Mucosa of rectum (tissue), 2 donors: ENCODE results near the gene SPTLC2.

ENCODE experiments used
- H3K27ac ChIP-seq, 2 donors: one replicate each; pipeline ENCODE4 v1.7.0; 2013; ENCODE audit warnings: inconsistent platforms in 2 of 2, low read depth in 2 of 2, low read length in 2 of 2
- H3K27me3 ChIP-seq, 2 donors: one replicate each; pipeline ENCODE4 v1.7.0; 2013; ENCODE audit warnings: low read length in 2 of 2; ENCODE audit not compliant: control insufficient read depth in 2 of 2, insufficient read depth in 2 of 2
- H3K36me3 ChIP-seq, 2 donors: one replicate each; pipeline ENCODE4 v1.7.0; 2013; ENCODE audit warnings: low read length in 2 of 2; ENCODE audit not compliant: control insufficient read depth in 2 of 2, insufficient read depth in 2 of 2
- H3K4me1 ChIP-seq, 2 donors: one replicate each; pipeline ENCODE4 v1.7.0; 2013; ENCODE audit warnings: low read length in 2 of 2, mild to moderate bottlenecking in 1 of 2; ENCODE audit not compliant: control insufficient read depth in 2 of 2, insufficient read depth in 2 of 2
- H3K4me3 ChIP-seq, 2 donors: one replicate each; pipeline ENCODE4 v1.7.0; 2013; ENCODE audit warnings: low read length in 2 of 2
- H3K9ac ChIP-seq, 2 donors: one replicate each; pipeline ENCODE4 v1.7.0; 2013; ENCODE audit warnings: low read length in 2 of 2, low read depth in 1 of 2, mild to moderate bottlenecking in 1 of 2
- H3K9me3 ChIP-seq, 2 donors: one replicate each; pipeline ENCODE4 v1.7.0; 2013; ENCODE audit warnings: low read length in 2 of 2; ENCODE audit not compliant: control insufficient read depth in 2 of 2
- donor health status: healthy.
- donor health status: Normal muscosa, but diverticular disease.

Gene SPTLC2

DNA sequence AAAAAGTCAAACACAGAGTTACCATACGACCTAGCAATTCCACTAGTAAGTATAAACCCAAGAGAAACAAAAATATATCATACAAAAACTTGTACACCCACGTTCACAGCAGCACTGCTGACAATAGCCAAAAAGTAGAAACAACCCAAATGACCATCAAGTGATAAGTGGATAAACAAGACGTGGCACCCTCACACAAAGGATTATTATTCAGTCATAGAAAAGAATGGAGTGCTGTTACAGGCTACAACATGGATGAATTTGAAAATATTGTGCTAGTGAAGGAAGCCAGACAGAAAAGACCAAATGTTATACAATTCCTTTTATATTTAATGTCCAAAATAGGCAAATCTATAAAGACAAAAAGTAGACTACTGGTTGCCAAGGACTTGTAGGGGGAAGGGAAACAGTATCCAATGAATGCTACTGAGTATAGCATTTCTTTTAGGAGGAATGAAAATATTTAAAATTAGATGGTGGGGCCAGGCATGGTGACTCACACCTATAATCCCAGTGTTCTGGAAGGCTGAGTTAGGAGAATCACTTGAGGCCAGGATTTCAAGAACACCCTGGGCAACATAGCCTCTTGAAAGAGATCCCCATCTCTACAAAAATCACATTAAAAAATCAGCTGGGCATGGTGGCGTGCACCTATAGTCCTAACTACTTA is 41.9 kb downstream of the SPTLC2 start:
- Histone ChIP-seq H3K9me3 (no peaks in the 10 kb centered on the region), H3K4me1 (no peaks in the 10 kb centered on the region), H3K36me3 (peaks cover 17 to 29% of the 10 kb centered on the region in 2 donors), H3K4me3 (no peak overlapping the region), H3K9ac (no peak overlapping the region), H3K27ac (no peak overlapping the region), H3K27me3 (no peaks in the 10 kb centered on the region)

GRCh38 chr14:77573964-77574363 is 42.5 kb downstream of the SPTLC2 start:
- H3K9ac ChIP-seq: no peak overlapping the region
- no peak overlapping the region for H3K4me3 ChIP-seq
- H3K36me3 ChIP-seq: peaks cover 21 to 32% of the 10 kb centered on the region in 2 donors
- H3K27me3 ChIP-seq: no peaks in the 10 kb centered on the region
- no peaks in the 10 kb centered on the region for H3K4me1 ChIP-seq
- no peak overlapping the region for H3K27ac ChIP-seq
- H3K9me3 ChIP-seq: no peaks in the 10 kb centered on the region

GRCh38 chr14:77570706-77571268 is 45.6 kb downstream of the SPTLC2 start:
- H3K27ac ChIP-seq: no peak overlapping the region
- H3K9ac ChIP-seq: no peak overlapping the region
- H3K4me3 ChIP-seq: no peak overlapping the region

DNA sequence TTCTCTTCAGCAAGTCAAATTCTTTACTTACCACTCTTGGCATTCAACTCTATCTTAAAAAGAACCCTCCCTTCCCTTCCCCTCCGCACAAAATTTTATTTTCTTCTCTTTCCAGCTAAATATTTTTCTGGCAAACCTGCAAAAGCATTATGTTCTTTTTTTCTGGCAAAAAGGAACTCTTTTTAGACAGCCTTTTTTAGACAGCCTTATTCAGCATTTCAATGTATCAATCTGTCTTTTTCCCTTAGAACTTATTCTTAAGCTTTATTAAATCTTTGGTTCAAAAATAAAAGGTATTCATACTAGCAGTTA is 50.5 kb downstream of the SPTLC2 start:
- Histone ChIP-seq H3K36me3 (peaks cover 8 to 24% of the 10 kb centered on the region in 2 donors), H3K9ac (no peak overlapping the region), H3K4me3 (no peak overlapping the region), H3K27ac (no peak overlapping the region), H3K9me3 (no peaks in the 10 kb centered on the region), H3K27me3 (no peaks in the 10 kb centered on the region), H3K4me1 (no peaks in the 10 kb centered on the region)

More at GRCh38 chr14:77570706-77571268, 45.6 kb downstream of the SPTLC2 start:
- H3K36me3 ChIP-seq: peaks cover 14 to 27% of the 10 kb centered on the region in 2 donors
- H3K27me3 ChIP-seq: no peaks in the 10 kb centered on the region
- H3K4me1 ChIP-seq: no peaks in the 10 kb centered on the region
- no peaks in the 10 kb centered on the region for H3K9me3 ChIP-seq

GRCh38 chr14:77565289-77565993 is 51.0 kb downstream of the SPTLC2 start:
- Histone ChIP-seq H3K4me3 (no peak overlapping the region), H3K4me1 (no peaks in the 10 kb centered on the region), H3K9me3 (no peaks in the 10 kb centered on the region), H3K27ac (peak overlapping the region in 1 of 2 donors; percentile 21), H3K9ac (no peak overlapping the region), H3K27me3 (no peaks in the 10 kb centered on the region), H3K36me3 (peaks cover 8 to 25% of the 10 kb centered on the region in 2 donors)

DNA sequence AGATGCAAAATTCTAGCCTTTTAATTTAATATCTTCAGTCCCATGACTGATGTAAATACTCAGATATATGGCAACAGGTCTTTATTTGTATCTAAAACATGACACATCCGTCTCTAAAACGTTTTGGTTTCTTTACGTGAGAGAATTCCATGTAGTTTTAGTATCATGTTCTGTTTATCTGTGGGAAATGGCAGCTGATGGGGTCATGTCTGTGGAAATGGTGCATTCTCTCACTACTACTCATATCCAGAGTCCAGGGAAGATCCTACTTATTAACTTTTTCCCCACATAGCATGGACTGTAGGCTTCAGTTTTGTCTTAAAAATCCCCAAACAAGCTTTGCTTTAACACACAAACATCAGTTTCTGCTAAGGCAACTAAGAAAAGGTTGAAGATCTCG is 53.8 kb downstream of the SPTLC2 start:
- Histone ChIP-seq H3K9me3 (no peaks in the 10 kb centered on the region), H3K36me3 (peaks cover 9 to 25% of the 10 kb centered on the region in 2 donors), H3K27ac (no peak overlapping the region), H3K4me1 (no peaks in the 10 kb centered on the region), H3K9ac (no peak overlapping the region), H3K27me3 (no peaks in the 10 kb centered on the region), H3K4me3 (no peak overlapping the region)

DNA sequence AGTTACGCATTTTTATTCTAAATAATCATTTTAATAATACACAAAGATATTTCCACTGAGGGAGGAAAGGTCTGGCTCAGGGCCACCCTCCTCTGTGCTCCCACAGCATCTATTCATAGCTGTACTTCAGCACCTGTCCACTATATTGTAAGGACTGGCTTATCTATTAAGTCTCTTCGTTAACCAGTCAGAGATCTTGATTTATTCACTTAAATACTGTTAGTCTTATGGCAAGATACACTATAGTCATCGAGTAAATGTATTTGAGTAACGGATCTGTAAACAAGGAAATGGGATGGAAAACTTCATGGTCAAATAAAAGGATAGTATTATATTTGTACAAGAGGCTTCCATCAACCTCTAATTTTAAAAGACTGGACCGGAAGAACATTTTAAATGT is 54.6 kb downstream of the SPTLC2 start:
- H3K4me1 ChIP-seq: no peaks in the 10 kb centered on the region
- H3K27ac ChIP-seq: no peak overlapping the region
- no peak overlapping the region for H3K9ac ChIP-seq
- H3K4me3 ChIP-seq: no peak overlapping the region
- H3K27me3 ChIP-seq: no peaks in the 10 kb centered on the region
- H3K9me3 ChIP-seq: no peaks in the 10 kb centered on the region
- peaks cover 17 to 25% of the 10 kb centered on the region in 2 donors for H3K36me3 ChIP-seq

DNA sequence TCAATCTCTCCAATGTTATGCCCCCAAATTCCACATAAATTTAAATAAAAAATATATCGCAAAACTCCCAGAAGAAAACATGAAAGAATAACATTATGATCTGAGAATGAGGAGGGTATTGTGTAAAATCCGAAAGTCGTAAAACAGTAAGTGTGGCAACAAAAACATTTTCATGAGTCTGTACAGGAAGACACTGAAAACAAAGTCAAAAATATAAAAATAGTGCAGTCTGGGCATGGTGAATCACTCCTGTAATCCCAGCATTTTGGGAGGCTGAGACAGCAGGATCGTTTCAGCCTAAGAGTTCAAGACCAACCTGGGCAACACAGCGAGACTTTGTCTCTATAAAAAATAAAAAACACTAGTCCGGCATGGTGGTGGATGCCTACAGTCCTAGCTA is 57.1 kb downstream of the SPTLC2 start:
- Histone ChIP-seq H3K4me3 (no peak overlapping the region), H3K27ac (no peak overlapping the region), H3K9me3 (no peaks in the 10 kb centered on the region), H3K4me1 (no peaks in the 10 kb centered on the region), H3K36me3 (peaks cover 25 to 40% of the 10 kb centered on the region in 2 donors), H3K27me3 (no peaks in the 10 kb centered on the region), H3K9ac (no peak overlapping the region)

DNA sequence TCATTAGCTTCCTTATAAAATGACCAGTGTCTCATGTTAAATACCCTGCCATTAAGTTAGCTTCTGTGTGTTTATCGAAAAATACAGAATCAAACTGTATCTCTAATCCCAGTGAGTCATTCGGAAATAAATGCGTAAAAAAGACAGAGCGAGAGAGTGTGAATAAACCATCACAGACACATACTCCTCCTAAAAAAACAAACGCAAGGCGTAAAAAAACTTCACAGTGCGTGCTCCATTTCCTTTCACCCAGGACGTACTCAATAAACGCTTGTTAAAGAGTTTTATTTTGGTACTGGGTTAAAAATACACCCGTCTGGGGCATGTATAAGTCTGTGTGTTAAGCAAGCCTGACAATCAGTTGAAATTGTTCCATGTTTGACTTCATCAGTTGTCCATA is 59.0 kb downstream of the SPTLC2 start:
- Histone ChIP-seq H3K4me3 (no peak overlapping the region), H3K27me3 (no peaks in the 10 kb centered on the region), H3K27ac (no peak overlapping the region), H3K36me3 (peaks cover 25 to 39% of the 10 kb centered on the region in 2 donors), H3K9ac (no peak overlapping the region), H3K9me3 (no peaks in the 10 kb centered on the region), H3K4me1 (no peaks in the 10 kb centered on the region)

DNA sequence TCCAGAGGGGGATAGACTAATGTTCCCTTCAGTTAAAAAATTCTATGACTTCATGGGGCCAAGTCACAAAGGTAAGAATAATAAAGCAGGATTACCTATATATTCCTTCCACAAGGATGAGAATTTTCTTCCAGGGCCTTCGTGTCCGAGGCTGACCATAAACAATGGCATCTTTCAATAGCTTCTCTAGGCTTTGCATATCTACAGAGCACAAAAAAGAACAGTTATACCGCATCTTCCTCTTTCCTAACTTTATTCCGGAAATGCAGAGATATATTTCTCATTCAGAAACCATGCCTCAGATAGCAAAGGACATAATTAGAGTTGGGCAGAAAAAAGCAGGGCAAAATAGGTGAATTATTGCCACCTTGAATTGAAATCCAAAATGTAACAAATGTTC is 59.5 kb downstream of the SPTLC2 start:
- Histone ChIP-seq H3K4me1 (no peaks in the 10 kb centered on the region), H3K27me3 (no peaks in the 10 kb centered on the region), H3K36me3 (peaks cover 27 to 40% of the 10 kb centered on the region in 2 donors), H3K27ac (no peak overlapping the region), H3K9me3 (no peaks in the 10 kb centered on the region), H3K9ac (no peak overlapping the region), H3K4me3 (no peak overlapping the region)
